ENCODE data around the gene AMELY.
"Not testable (repeated sequence)": the region's sequence is repeated elsewhere in the genome, so short reads cannot be mapped to it uniquely, and the experiment has no call there.

The AMELY gene

GRCh38 chrY:6895236-6895635, 16.3 kb downstream of the AMELY start:
- no peak for TF ChIP-seq ZNF274 (IDR thresholded peaks at IDR 0.05; ENCODE audit: low read depth, low read length)
- H3K4me3 ChIP-seq (ENCODE audit: low read length) = no peak overlapping the region

- H3K4me3 ChIP-seq (ENCODE audit: low read length) = no peak overlapping the region
- no peak for TF ChIP-seq ZNF274 (IDR thresholded peaks at IDR 0.05; ENCODE audit: low read depth, low read length)
Measured at GRCh38 chrY:6894496-6894895, 17.1 kb downstream of the AMELY start.

- TF ChIP-seq ZNF274 (IDR thresholded peaks at IDR 0.05; ENCODE audit: low read depth, low read length) = no peak
Measured at GRCh38 chrY:6849384-6849783, 62.2 kb downstream of the AMELY start.

GRCh38 chrY:6842650-6843049, 68.9 kb downstream of the AMELY start:
- H3K4me3 ChIP-seq (ENCODE audit: low read length) = not testable (repeated sequence)

More at GRCh38 chrY:6849384-6849783, 62.2 kb downstream of the AMELY start:
- no peak overlapping the region for H3K4me3 ChIP-seq (ENCODE audit: low read length)
